ENCODE results near the gene GHITM. TPM values are rescaled to one million over a fixed set of nuclear protein-coding genes. Genes with fewer than 3 reads are reported as not detected.
A peak's percentile ranks its signal among the peaks of the same experiment; 100 is the strongest.

The GHITM gene
- total and polyA plus RNA-seq, 2 donors from 2014 or later: 134 to 376 TPM

- DNase-seq (peak in 1 of 5 donors; percentile 19), FAIRE-seq (no peak)
- no peak overlapping the region for H3K4me3 ChIP-seq (ENCODE audit: low read length in 3 of 3)
- peaks cover 2 to 7% (median 6%) of the 10 kb centered on the region in 3 donors for H3K4me1 ChIP-seq (ENCODE audit: control insufficient read depth in 2 of 3, insufficient read depth in 2 of 3, low read depth in 1 of 3, low read length in 3 of 3)
- H3K27ac ChIP-seq (ENCODE audit: low read depth in 2 of 2, low read length in 2 of 2): no peak overlapping the region
- TF ChIP-seq, protein P1, sequence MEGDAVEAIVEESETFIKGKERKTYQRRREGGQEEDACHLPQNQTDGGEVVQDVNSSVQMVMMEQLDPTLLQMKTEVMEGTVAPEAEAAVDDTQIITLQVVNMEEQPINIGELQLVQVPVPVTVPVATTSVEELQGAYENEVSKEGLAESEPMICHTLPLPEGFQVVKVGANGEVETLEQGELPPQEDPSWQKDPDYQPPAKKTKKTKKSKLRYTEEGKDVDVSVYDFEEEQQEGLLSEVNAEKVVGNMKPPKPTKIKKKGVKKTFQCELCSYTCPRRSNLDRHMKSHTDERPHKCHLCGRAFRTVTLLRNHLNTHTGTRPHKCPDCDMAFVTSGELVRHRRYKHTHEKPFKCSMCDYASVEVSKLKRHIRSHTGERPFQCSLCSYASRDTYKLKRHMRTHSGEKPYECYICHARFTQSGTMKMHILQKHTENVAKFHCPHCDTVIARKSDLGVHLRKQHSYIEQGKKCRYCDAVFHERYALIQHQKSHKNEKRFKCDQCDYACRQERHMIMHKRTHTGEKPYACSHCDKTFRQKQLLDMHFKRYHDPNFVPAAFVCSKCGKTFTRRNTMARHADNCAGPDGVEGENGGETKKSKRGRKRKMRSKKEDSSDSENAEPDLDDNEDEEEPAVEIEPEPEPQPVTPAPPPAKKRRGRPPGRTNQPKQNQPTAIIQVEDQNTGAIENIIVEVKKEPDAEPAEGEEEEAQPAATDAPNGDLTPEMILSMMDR (IDR thresholded peaks at IDR 0.05; ENCODE audit: borderline replicate concordance, extremely low read depth, insufficient read depth): no peak
- H3K27me3 ChIP-seq (ENCODE audit: control insufficient read depth, insufficient read depth, low read length): no peaks in the 10 kb centered on the region
- no peak overlapping the region for H3K9ac ChIP-seq (ENCODE audit: low read length in 3 of 3)
- intact Hi-C loops (cut with DNase I): no loop called here
- no peaks in the 10 kb centered on the region for H3K9me3 ChIP-seq (ENCODE audit: control insufficient read depth in 2 of 3, insufficient read depth in 1 of 3, low read length in 3 of 3)
- no peaks in the 10 kb centered on the region for H3K36me3 ChIP-seq (ENCODE audit: control insufficient read depth in 2 of 3, insufficient read depth in 3 of 3, low read length in 3 of 3)
These were observed 3.5 kb upstream of the GHITM start for GRCh38 chr10:84135836-84136235.

DNA sequence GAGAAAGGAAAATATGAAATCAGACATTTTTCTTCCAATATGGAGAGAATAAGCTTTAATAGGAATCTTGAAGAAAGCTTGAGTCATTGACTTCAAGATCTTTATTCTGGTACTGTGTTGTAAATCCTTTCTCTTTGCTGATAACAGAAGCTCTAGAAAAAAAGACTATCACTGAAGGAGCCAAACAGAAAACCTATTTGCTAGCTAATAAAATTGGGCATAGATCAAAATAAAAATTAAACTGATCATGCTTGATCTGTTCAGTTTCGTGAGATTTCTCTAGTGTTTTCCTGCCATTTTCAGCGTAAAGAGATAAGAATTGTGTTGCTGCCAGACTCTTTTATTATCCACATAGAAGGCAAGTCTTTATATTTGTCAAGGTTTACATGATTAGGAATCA is 1.5 kb upstream of the GHITM start:
- Histone ChIP-seq H3K4me3 (ENCODE audit: low read length in 3 of 3) (no peak overlapping the region), H3K27me3 (ENCODE audit: control insufficient read depth, insufficient read depth, low read length) (no peaks in the 10 kb centered on the region), H3K9ac (ENCODE audit: low read length in 3 of 3) (no peak overlapping the region), H3K27ac (ENCODE audit: low read depth in 2 of 2, low read length in 2 of 2) (no peak overlapping the region), H3K36me3 (ENCODE audit: control insufficient read depth in 2 of 3, insufficient read depth in 3 of 3, low read length in 3 of 3) (peaks cover 0 to 5% (median 2%) of the 10 kb centered on the region in 3 donors), H3K4me1 (ENCODE audit: control insufficient read depth in 2 of 3, insufficient read depth in 2 of 3, low read depth in 1 of 3, low read length in 3 of 3) (peaks cover 2 to 11% (median 7%) of the 10 kb centered on the region in 3 donors), H3K9me3 (ENCODE audit: control insufficient read depth in 2 of 3, insufficient read depth in 1 of 3, low read length in 3 of 3) (no peaks in the 10 kb centered on the region)
- FAIRE-seq (no peak), DNase-seq (peak in 1 of 5 donors; percentile 14)
- TF ChIP-seq, protein P1 (IDR thresholded peaks at IDR 0.05; ENCODE audit: borderline replicate concordance, extremely low read depth, insufficient read depth): no peak
- intact Hi-C loops (cut with DNase I): no loop called here

- peaks cover 2 to 11% (median 7%) of the 10 kb centered on the region in 3 donors for H3K4me1 ChIP-seq (ENCODE audit: control insufficient read depth in 2 of 3, insufficient read depth in 2 of 3, low read depth in 1 of 3, low read length in 3 of 3)
- peak overlapping the region; percentile 74 to 97 for H3K27ac ChIP-seq (ENCODE audit: low read depth in 2 of 2, low read length in 2 of 2)
- TF ChIP-seq, protein P1 (IDR thresholded peaks at IDR 0.05; ENCODE audit: borderline replicate concordance, extremely low read depth, insufficient read depth): no peak
- no peak for FAIRE-seq
- peak in 1 of 5 donors; percentile 51 for DNase-seq
- peak overlapping the region in 2 of 3 donors; percentile 88 to 99 for H3K9ac ChIP-seq (ENCODE audit: low read length in 3 of 3)
- intact Hi-C loops (cut with DNase I): no loop called here
- H3K36me3 ChIP-seq (ENCODE audit: control insufficient read depth in 2 of 3, insufficient read depth in 3 of 3, low read length in 3 of 3): peaks cover 4 to 12% (median 7%) of the 10 kb centered on the region in 3 donors
- H3K27me3 ChIP-seq (ENCODE audit: control insufficient read depth, insufficient read depth, low read length): no peaks in the 10 kb centered on the region
- peak overlapping the region; percentile 70 to 97 (median 91) for H3K4me3 ChIP-seq (ENCODE audit: low read length in 3 of 3)
- no peaks in the 10 kb centered on the region for H3K9me3 ChIP-seq (ENCODE audit: control insufficient read depth in 2 of 3, insufficient read depth in 1 of 3, low read length in 3 of 3)
These were observed 707 bp upstream of the GHITM start for GRCh38 chr10:84138478-84139125.

Data from kidney (tissue), 14 donors.